Right lobe of liver (tissue), 6 donors: ENCODE measurements around the gene COL24A1. TPM values are rescaled to one million over a fixed set of nuclear protein-coding genes. Genes with fewer than 3 reads are reported as not detected.

Source experiments
- ATAC-seq, 4 donors: fragments of 200-7000 bp; cut with Tn5 transposase; one replicate each; pipeline ENCODE4 v1.9.1; 2020; ENCODE audit warnings: mild to moderate bottlenecking in 4 of 4, moderate library complexity in 4 of 4
- DNase-seq, 3 donors: peaks; one replicate each; pipeline ENCODE4 v3.0.0-alpha.2; 2020
- H3K27ac ChIP-seq, 3 donors: fragments of 200-600 bp; one replicate each; pipeline ENCODE4 v1.8.0; 2022
- H3K27me3 ChIP-seq, 2 donors: fragments of 200-600 bp; one replicate each; pipeline ENCODE4 v1.8.0; 2022
- H3K36me3 ChIP-seq, 4 donors: fragments of 200-600 bp; sonication (generic) in 1 of 4; one replicate each; pipeline versions ENCODE4 v1.5.1 to v1.8.0; 2017 to 2022; ENCODE audit warnings: control low read depth in 1 of 4
- H3K4me1 ChIP-seq, 4 donors: fragments of 200-600 bp; sonication (generic) in 1 of 4; one replicate each; pipeline versions ENCODE4 v1.5.1 to v1.8.0; 2017 to 2022; ENCODE audit warnings: control low read depth in 1 of 4
- H3K4me3 ChIP-seq, 3 donors: fragments of 200-600 bp; one replicate each; pipeline ENCODE4 v1.8.0; 2022
- H3K9me3 ChIP-seq, 4 donors: fragments of 200-600 bp; sonication (generic) in 1 of 4; one replicate each; pipeline versions ENCODE4 v1.5.1 to v1.8.0; 2017 to 2022; ENCODE audit warnings: control low read depth in 1 of 4
- POLR2A ChIP-seq: fragments of 450-650 bp; IDR thresholded peaks from one replicate; pipeline ENCODE4 v1.6.1; 2017; ENCODE audit warnings: antibody characterized with exemption, mild to moderate bottlenecking
- WGBS: methylation state at CpG from one replicate; pipeline ENCODE4 v1.1.6; 2018; ENCODE audit warnings: low coverage, low lambda C conversion rate; ENCODE audit not compliant: insufficient coverage; ENCODE audit errors: missing lambda C conversion rate; 5-methylcytosine and 5-hydroxymethylcytosine counted together
- intact Hi-C, 2 donors: fragments of 100-400 bp; cut with DNase I; formaldehyde crosslinking; loops; one replicate each; pipeline versions ENCODE4 v1.11.2 to v1.14.1; 2022
- total RNA-seq, 6 experiments: library from RNA; depleted of rRNA in 2 of 6; stranded (reverse); fragments of >200 nt in 2 of 6; fragmentation: NEBNext Ultra II Directional in 3 of 6; extraction: Animal tissue kit (Norgen Biotek cat#: 25700) in 3 of 6; gene quantifications; one replicate each; pipeline versions ENCODE4 v1.1.0 to v1.2.4, GENCODE V29; 2016 to 2023
- TF ChIP-seq, protein P1 (sequence below), 4 donors: fragments of 200-600 bp in 3 of 4; fragments of 450-650 bp in 1 of 4; IDR thresholded peaks; one replicate each; pipeline versions ENCODE4 v1.5.1 to v1.8.0; 2016 to 2022; ENCODE audit warnings: antibody characterized with exemption in 4 of 4, mild to moderate bottlenecking in 2 of 4
- donor health status: DM: no; HTN: yes; CAD: no.
- donor health status: DM: no; HTN: no; CAD: no.
- donor health status: DM: no; HTN: no; CAD: no.
- donor health status: DM: no; HTN: yes; CAD: no.
- donor health status: DM: no; HTN: yes; CAD: no.

COL24A1 gene
- total RNA-seq, 6 experiments from 2014 or later, result 0.05 to 0.07 TPM; not detected in 4

DNA sequence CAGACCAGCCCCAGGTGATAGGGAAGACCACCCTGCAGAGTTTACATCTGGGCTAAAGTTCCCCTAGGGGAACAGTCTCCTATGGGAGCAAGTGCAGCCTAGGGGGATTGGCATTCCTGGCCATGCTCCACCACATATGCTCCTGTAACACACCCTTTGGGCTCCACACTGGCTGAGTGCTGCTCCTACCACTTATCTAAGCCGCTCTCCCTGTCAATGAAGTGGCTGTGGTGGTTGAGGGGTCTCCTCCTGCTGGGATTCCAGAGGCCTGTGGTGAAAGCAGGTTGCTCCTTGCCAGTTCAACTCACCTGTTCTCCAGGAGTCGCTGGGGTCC, 51.1 kb downstream of the COL24A1 start:
- Histone ChIP-seq H3K27ac (no peak overlapping the region), H3K36me3 (no peaks in the 10 kb centered on the region), H3K4me1 (no peaks in the 10 kb centered on the region), H3K27me3 (no peaks in the 10 kb centered on the region), H3K4me3 (no peak overlapping the region), H3K9me3 (no peaks in the 10 kb centered on the region)
- ATAC-seq, result peak in 1 of 4 donors; percentile 13
- DNase-seq, result no peak
- WGBS, result 83% methylated on average over 1 of the region's 2 CpGs
- intact Hi-C loops, result no loop called here
- TF ChIP-seq POLR2A, result no peak
- TF ChIP-seq, protein P1, sequence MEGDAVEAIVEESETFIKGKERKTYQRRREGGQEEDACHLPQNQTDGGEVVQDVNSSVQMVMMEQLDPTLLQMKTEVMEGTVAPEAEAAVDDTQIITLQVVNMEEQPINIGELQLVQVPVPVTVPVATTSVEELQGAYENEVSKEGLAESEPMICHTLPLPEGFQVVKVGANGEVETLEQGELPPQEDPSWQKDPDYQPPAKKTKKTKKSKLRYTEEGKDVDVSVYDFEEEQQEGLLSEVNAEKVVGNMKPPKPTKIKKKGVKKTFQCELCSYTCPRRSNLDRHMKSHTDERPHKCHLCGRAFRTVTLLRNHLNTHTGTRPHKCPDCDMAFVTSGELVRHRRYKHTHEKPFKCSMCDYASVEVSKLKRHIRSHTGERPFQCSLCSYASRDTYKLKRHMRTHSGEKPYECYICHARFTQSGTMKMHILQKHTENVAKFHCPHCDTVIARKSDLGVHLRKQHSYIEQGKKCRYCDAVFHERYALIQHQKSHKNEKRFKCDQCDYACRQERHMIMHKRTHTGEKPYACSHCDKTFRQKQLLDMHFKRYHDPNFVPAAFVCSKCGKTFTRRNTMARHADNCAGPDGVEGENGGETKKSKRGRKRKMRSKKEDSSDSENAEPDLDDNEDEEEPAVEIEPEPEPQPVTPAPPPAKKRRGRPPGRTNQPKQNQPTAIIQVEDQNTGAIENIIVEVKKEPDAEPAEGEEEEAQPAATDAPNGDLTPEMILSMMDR (IDR thresholded peaks at IDR 0.05), result no peak

DNA sequence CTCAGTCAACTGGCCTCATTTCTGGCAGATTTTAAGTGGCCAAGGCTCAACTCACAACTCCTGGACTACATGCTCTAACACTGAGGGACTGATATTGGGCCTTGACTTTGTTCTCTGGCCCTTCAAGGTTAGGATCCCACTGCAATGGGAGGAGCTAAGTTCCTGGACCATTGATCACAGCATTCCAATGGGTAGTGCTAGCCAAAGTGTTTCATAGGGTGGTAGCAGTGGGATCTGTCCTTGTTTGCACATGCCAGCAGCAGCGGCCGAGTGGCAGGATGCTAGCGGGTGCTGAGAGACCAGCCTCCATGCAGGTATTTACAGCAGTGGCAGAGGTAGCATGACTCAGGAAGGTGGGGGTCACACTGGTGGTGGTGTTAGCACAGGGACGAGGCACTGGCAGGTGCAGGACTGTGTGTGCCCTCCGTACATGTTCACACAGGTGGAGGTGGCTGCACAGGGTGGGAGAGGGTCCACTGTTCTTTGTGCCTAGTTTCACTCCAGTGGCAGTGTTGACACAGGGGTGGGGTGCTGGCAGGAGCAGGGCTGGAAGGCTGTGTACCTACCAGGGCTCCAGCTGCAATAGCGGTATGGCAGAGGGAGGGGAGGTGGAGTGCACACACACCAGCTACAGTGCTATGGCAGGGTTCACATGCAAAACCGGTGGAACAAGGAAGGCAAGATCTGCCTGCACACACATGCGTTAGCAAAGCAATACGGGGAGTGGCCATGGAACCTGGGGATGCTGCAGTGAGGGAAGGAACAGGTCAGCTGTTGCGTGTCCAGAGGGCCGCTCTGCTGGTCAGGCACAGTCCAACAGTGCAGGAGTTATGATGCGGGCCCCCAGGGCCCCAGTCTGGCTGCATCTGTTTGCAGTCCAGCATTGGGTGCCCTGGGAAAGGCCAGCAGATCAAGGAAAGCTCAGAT, 51.7 kb downstream of the COL24A1 start:
- intact Hi-C loops, result no loop called here
- Histone ChIP-seq H3K36me3 (no peaks in the 10 kb centered on the region), H3K4me1 (no peaks in the 10 kb centered on the region), H3K4me3 (no peak overlapping the region), H3K27ac (no peak overlapping the region), H3K27me3 (no peaks in the 10 kb centered on the region), H3K9me3 (no peaks in the 10 kb centered on the region)
- ATAC-seq, result peak in 1 of 4 donors; percentile 38
- no peak for DNase-seq
- TF ChIP-seq, protein P1 (IDR thresholded peaks at IDR 0.05), result no peak
- TF ChIP-seq POLR2A, result no peak
- 82% methylated on average over 6 of the region's 12 CpGs for WGBS

DNA sequence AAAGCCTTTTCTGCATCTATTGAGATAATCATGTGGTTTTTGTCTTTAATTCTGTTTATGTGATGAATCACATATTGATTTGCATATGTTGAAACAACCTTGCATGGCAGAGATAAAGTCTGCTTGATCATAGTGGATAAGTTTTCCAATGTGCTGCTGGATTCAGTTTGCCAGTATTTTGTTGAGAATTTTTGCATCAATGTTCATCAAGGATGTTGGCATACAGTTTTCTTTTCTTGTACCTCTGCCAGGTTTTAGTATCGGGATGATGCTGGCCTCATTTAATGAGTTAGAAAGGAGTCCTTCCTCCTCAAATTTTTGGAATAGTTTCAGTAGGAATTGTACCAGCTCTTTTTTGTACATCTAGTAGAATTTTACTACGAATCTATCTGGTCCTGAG, 55.0 kb downstream of the COL24A1 start:
- H3K27ac ChIP-seq, result no peak overlapping the region
- no peak for TF ChIP-seq POLR2A
- TF ChIP-seq, protein P1 (IDR thresholded peaks at IDR 0.05), result no peak
- no peaks in the 10 kb centered on the region for H3K9me3 ChIP-seq
- no peak for DNase-seq
- no peaks in the 10 kb centered on the region for H3K36me3 ChIP-seq
- no peak overlapping the region for H3K4me3 ChIP-seq
- no peaks in the 10 kb centered on the region for H3K27me3 ChIP-seq
- H3K4me1 ChIP-seq, result no peaks in the 10 kb centered on the region
- intact Hi-C loops, result no loop called here
- no peak for ATAC-seq
- WGBS, result 44% methylated on average over 2 of the region's 2 CpGs

DNA sequence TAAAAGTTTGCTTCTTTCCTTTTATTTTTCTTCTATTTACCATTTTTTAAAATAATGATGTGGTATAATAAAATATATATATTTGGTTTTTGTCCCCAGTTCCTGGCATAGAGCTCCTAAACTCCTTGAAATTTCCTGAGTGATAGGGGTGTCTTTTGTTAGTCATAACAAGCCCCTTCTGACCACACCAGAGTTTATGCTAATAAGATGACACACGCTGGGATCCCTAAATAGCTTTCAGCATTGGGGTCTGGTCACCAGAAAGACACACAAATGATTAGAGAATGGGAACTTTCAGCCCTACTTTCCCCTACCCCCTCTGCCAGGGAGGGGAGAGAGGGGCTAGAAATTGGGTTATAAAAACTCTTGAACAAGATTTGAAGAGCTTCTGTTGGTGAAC, 56.2 kb downstream of the COL24A1 start:
- ATAC-seq (no peak), DNase-seq (no peak)
- Histone ChIP-seq H3K9me3 (no peaks in the 10 kb centered on the region), H3K36me3 (no peaks in the 10 kb centered on the region), H3K4me1 (no peaks in the 10 kb centered on the region), H3K4me3 (no peak overlapping the region), H3K27ac (no peak overlapping the region), H3K27me3 (no peaks in the 10 kb centered on the region)
- 7% methylated on average over 1 of the region's 1 CpG for WGBS
- intact Hi-C loops, result no loop called here
- TF ChIP-seq, protein P1 (IDR thresholded peaks at IDR 0.05), result no peak
- TF ChIP-seq POLR2A, result no peak
